ENCODE measurements around the gene HSPBP1.

HSPBP1 gene

DNA sequence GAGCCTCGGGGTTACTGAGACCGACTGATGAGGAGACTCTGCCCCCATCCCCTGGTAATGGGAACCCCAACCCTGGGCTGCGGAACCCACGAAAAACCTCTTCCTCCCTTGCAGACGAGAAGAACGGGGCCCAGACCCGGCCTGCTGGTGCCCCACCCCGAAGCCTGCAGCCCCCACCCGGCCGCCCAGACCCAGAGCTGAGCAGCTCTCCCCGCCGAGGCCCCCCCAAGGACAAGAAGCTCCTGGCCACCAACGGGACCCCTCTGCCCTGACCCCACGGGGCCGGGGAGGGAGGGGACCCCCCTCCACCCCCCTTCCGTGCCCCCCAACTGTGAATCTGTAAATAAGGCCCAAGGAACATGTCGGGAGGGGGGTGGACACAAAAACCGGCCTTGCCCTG is 31.9 kb upstream of the HSPBP1 start:
- H3K9me3 Mint-ChIP-seq, result no peaks in the 10 kb centered on the region
- no peaks in the 10 kb centered on the region for H3K36me3 Mint-ChIP-seq
- no peaks in the 10 kb centered on the region for H3K4me1 Mint-ChIP-seq
- no peak overlapping the region for H3K4me3 Mint-ChIP-seq
- H3K27me3 Mint-ChIP-seq, result peaks cover 3% of the 10 kb centered on the region
- DNase-seq, result no peak
- no peak overlapping the region for H3K27ac Mint-ChIP-seq
- CTCF ChIA-PET, result no interaction called here

DNA sequence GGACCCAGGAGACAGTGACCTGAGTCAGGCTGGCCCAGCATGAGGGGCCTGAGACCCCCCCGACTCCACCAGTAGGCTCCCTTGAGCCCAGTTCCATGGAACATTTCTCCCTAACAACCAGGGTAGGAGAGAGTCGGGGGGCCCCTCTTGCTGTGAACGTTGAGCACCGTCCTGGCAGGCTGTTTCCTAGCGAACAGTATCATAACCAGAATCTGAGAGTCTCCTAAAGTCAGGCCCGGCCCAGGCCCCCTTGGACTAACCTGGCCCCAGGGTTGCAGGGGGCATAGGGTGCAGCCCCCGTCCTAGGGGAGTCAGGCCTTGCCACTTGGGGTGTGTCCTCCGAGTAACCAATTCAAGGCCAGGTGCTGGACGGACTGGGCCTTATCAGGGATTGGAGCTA is 31.5 kb upstream of the HSPBP1 start:
- Mint-ChIP-seq H3K4me3 (no peak overlapping the region), H3K9me3 (no peaks in the 10 kb centered on the region), H3K4me1 (no peaks in the 10 kb centered on the region), H3K27ac (no peak overlapping the region), H3K36me3 (no peaks in the 10 kb centered on the region), H3K27me3 (no peaks in the 10 kb centered on the region)
- CTCF ChIA-PET, result no interaction called here
- DNase-seq, result no peak

DNA sequence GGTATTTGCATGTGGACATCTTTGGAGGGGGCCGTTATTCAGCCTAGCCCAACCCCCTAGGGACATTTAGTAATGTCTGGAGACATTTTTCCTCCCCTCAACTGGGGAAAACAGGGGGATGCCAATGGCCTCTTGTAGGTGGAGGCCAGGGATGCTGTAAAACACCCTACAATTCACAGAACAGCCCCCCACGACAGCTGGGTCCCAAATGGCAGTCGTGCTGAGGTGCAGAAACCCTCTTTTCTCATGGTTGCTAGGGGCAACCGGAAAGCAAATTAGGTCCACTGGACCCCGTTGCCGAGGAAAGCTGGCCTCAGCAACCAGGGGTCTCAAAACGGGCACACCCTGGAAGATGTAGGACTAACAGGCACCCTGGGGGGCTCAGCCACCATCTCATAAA is 30.6 kb upstream of the HSPBP1 start:
- no peak overlapping the region for H3K27ac Mint-ChIP-seq
- no peak for DNase-seq
- CTCF ChIA-PET, result interaction anchor here (0.7 kb wide), 1 partner anchor 10 kb away, joined by 3 read pairs; no protein-coding TSS in a partner anchor
- no peaks in the 10 kb centered on the region for H3K9me3 Mint-ChIP-seq
- H3K4me1 Mint-ChIP-seq, result peaks cover 6% of the 10 kb centered on the region
- no peak overlapping the region for H3K4me3 Mint-ChIP-seq
- no peaks in the 10 kb centered on the region for H3K36me3 Mint-ChIP-seq
- H3K27me3 Mint-ChIP-seq, result no peaks in the 10 kb centered on the region

DNA sequence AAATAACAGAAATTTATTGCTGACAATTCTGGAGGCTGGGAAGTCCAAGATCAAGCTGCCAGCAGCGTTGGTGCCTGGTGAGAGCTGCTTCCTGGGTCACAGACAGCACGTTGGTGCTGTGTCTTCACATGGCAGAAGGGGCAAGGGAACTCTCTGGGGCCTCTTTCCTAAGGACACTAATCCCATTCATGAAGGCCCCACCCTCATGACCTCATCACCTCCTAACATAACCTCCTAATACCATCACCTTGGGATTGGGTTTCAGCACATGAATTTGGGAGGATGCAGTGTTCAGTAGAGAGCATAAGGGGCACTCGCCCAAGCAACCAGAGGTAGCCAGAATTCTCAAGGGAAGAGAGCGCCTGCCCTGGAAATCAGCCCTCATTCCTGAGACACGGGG is 29.5 kb upstream of the HSPBP1 start:
- DNase-seq, result no peak
- peaks cover 8% of the 10 kb centered on the region for H3K4me1 Mint-ChIP-seq
- H3K36me3 Mint-ChIP-seq, result peaks cover 2% of the 10 kb centered on the region
- no peaks in the 10 kb centered on the region for H3K27me3 Mint-ChIP-seq
- H3K9me3 Mint-ChIP-seq, result no peaks in the 10 kb centered on the region
- no peak overlapping the region for H3K27ac Mint-ChIP-seq
- H3K4me3 Mint-ChIP-seq, result no peak overlapping the region
- CTCF ChIA-PET, result no interaction called here

DNA sequence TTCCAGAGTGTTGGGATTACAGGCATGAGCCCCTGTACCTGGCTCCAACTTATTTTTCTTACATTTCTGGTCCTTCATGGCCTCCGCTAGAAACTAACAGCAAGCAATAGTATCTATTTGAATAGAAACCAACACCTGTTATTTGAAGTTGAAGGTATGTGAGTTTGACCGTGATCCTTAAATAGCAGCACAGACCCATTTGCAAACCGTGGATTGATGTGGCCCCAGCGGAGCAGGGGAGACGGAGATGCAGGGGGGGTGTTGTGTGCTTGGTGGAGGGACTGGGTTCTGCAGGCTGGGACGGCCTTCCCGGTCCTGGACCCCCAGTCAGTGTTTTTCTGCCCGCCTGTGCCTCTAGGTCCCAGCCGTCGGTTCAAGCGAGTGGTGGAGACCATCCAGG is 28.4 kb upstream of the HSPBP1 start:
- peaks cover 8% of the 10 kb centered on the region for H3K4me1 Mint-ChIP-seq

DNA sequence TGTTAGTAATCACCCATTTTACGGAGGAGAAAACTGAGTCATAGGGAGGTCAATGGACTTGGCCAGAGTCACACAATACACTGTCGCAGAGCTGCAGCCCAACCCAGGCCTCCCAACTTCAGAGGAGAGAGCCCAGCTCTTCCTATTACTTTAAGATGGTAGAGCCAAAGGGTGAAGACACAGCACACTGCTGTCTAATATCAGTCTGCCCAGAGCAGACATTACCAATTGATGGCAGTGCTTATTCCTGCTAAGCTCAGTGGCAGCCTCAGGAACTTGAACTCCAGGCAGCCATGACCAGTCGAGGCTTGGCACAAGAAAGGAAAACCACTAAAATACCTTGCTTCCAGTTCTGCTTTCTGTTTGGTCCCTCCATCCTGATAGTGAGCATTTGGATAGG is 26.8 kb upstream of the HSPBP1 start:
- H3K4me1 Mint-ChIP-seq, result peaks cover 13% of the 10 kb centered on the region
- H3K27ac Mint-ChIP-seq, result no peak overlapping the region
- peaks cover 2% of the 10 kb centered on the region for H3K27me3 Mint-ChIP-seq
- DNase-seq, result no peak
- CTCF ChIA-PET, result no interaction called here
- H3K4me3 Mint-ChIP-seq, result no peak overlapping the region
- no peaks in the 10 kb centered on the region for H3K9me3 Mint-ChIP-seq
- peaks cover 2% of the 10 kb centered on the region for H3K36me3 Mint-ChIP-seq

More for the DNA sequence above, 28.4 kb upstream of the HSPBP1 start:
- CTCF ChIA-PET, result no interaction called here
- no peak overlapping the region for H3K27ac Mint-ChIP-seq
- peaks cover 2% of the 10 kb centered on the region for H3K36me3 Mint-ChIP-seq
- H3K27me3 Mint-ChIP-seq, result no peaks in the 10 kb centered on the region
- DNase-seq, result no peak
- no peak overlapping the region for H3K4me3 Mint-ChIP-seq
- H3K9me3 Mint-ChIP-seq, result no peaks in the 10 kb centered on the region

DNA sequence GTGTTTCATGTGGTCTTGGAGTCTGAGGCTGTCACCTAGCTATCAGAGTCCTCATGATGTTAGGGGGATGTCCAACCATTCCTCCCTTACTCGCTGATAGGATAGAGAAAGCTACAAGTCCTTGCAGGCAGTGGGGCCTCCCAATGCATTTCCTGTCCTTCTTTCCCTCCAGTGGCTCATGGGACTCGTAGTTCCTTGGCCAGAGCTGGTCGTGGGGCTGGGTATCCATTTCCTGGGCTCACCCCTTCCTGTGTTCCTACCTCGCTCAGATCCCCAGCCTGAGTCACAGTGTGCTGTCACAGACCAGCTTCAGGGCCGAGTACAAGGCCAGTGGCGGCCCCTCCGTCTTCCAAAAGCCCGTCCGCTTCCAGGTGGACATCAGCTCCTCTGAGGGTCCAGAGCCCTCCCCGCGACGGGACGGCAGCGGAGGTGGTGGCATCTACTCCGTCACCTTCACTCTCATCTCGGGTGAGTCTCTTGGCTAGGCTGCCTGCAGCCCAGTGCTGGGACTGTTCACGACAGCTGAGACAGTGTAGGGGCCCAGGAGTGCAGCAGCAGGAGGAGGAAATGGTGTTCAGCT is 26.2 kb upstream of the HSPBP1 start:
- no peak for DNase-seq
- Mint-ChIP-seq H3K27ac (no peak overlapping the region), H3K27me3 (peaks cover 7% of the 10 kb centered on the region), H3K36me3 (peaks cover 2% of the 10 kb centered on the region), H3K9me3 (no peaks in the 10 kb centered on the region), H3K4me3 (no peak overlapping the region), H3K4me1 (peaks cover 19% of the 10 kb centered on the region)
- CTCF ChIA-PET, result no interaction called here

DNA sequence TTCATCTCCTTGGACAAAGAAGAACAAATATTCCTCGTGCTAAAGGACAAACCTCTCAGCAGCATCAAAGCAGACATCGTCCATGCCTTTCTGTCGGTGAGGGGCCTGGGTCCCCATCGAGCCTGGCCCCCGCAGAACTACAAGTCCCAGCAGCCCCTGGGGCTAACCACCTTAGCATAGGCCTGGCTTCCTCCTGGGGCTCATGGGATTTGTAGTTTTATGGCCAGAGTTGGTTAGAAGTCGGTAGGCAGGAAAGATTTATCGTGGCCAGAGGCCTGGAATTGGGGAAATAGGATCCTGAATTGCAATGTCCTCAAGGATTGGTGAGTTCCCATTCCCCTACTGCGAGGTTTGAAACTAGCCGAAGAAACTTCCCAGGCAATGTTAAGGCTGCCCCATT is 25.6 kb upstream of the HSPBP1 start:
- no peak overlapping the region for H3K27ac Mint-ChIP-seq
- peaks cover 2% of the 10 kb centered on the region for H3K36me3 Mint-ChIP-seq
- H3K4me3 Mint-ChIP-seq, result no peak overlapping the region
- peaks cover 19% of the 10 kb centered on the region for H3K4me1 Mint-ChIP-seq
- CTCF ChIA-PET, result no interaction called here
- peak; percentile 71 for DNase-seq
- H3K27me3 Mint-ChIP-seq, result peaks cover 11% of the 10 kb centered on the region
- H3K9me3 Mint-ChIP-seq, result no peaks in the 10 kb centered on the region

DNA sequence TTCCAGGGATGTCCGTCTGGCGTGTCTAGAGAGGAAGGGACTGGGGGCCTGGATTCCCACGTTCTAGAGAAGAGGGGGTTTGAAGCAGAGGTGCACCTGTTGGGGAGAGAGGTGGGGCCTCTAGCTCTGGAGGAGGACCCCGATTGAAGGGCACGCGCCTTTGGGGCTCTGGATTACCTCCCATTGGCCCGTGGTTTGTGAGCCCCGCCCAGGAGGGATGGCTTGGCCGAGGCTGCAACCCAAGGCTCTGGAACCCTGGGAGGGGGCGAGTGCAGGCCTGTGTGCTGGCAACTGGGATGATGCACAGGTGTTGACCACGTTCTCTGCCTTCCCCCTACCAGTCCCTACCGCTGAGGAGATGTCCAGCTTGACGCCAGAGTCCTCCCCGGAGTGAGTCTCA is 25.1 kb upstream of the HSPBP1 start:
- Mint-ChIP-seq H3K9me3 (no peaks in the 10 kb centered on the region), H3K27ac (no peak overlapping the region), H3K4me1 (peaks cover 19% of the 10 kb centered on the region), H3K27me3 (peaks cover 15% of the 10 kb centered on the region), H3K36me3 (peaks cover 2% of the 10 kb centered on the region), H3K4me3 (no peak overlapping the region)
- no peak for DNase-seq
- CTCF ChIA-PET, result no interaction called here

DNA sequence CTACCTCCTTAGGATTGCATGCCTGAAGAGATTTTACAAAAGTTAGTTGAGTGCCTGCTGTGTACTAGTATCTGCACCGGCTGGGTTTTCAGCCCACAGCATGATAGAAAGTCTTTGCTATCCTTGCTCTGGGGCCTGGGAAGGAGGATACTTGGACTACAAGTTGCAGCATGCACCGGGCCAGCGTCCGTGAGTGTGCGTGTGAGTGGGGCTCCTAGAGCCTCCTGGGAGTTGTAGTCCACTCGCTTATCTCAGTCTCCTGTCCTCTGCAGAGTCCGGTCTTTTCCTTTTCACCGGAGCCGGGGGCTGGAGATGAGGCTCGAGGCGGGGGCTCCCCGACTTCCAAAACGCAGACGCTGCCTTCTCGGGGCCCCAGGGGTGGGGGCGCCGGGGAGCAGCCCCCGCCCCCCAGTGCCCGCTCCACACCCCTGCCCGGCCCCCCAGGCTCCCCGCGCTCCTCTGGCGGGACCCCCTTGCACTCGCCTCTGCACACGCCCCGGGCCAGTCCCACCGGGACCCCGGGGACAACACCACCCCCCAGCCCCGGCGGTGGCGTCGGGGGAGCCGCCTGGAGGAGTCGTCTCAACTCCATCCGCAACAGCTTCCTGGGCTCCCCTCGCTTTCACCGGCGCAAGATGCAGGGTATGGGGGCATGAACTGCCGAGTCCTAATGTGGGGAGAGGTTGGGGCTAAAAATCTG is 24.5 kb upstream of the HSPBP1 start:
- Mint-ChIP-seq H3K36me3 (peaks cover 2% of the 10 kb centered on the region), H3K9me3 (no peaks in the 10 kb centered on the region), H3K27me3 (peaks cover 20% of the 10 kb centered on the region), H3K27ac (no peak overlapping the region), H3K4me3 (no peak overlapping the region), H3K4me1 (peaks cover 19% of the 10 kb centered on the region)
- DNase-seq, result peak; percentile 53
- CTCF ChIA-PET, result no interaction called here

DNA sequence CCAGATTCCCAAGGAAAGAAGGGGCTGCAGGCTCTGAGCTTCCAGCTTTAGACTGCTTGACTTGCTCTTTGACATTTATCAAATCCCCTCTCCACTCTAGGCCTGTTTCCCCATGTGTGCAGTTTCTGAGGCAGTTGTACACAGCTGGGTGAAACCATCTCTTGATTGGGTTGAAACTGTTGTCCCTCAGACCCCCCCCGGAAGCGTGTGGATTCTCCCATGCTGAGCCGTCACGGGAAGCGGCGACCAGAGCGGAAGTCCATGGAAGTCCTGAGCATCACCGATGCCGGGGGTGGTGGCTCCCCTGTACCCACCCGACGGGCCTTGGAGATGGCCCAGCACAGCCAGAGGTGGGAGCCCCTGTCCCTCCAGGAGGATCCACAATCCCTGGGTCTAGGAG is 23.6 kb upstream of the HSPBP1 start:
- CTCF ChIA-PET, result interaction anchor here (0.7 to 3.3 kb wide), 5 partner anchors 11 to 130 kb away, joined by 3 to 26 read pairs (median 3); partner anchors contain the start of gene TMEM238
- H3K27me3 Mint-ChIP-seq, result peaks cover 25% of the 10 kb centered on the region
- H3K27ac Mint-ChIP-seq, result no peak overlapping the region
- H3K4me3 Mint-ChIP-seq, result no peak overlapping the region
- peaks cover 2% of the 10 kb centered on the region for H3K36me3 Mint-ChIP-seq
- H3K9me3 Mint-ChIP-seq, result no peaks in the 10 kb centered on the region
- DNase-seq, result no peak
- peaks cover 19% of the 10 kb centered on the region for H3K4me1 Mint-ChIP-seq

DNA sequence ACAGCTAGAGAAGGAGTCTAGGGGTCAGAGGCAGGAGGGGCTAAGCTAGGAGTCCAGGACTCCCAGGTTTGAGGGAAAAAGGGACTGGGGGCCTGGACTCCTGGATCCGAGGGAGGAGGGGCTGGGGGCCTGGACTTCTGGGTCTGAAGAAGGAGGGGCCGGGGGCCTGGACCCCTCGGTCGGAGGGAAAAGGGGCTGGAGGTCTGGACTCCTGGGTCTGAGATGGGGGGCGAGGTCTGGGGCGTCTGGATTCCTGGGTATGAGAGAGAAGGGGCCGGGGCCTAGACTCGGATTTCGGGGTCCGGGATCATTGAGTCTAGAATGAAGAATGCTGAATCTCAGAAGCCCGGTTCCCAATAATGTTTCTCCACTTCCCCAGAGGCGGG is 22.4 kb upstream of the HSPBP1 start:
- H3K36me3 Mint-ChIP-seq, result peaks cover 2% of the 10 kb centered on the region
- no peak for DNase-seq
- peaks cover 19% of the 10 kb centered on the region for H3K4me1 Mint-ChIP-seq
- CTCF ChIA-PET, result interaction anchor here (0.6 to 3.3 kb wide), 20 partner anchors 10 to 202 kb away, joined by 3 to 26 read pairs (median 4); partner anchors contain the start of genes KMT5C and TMEM238
- peak overlapping the region; percentile 82 for H3K4me3 Mint-ChIP-seq
- H3K27ac Mint-ChIP-seq, result peak overlapping the region; percentile 87
- no peaks in the 10 kb centered on the region for H3K9me3 Mint-ChIP-seq
- peaks cover 27% of the 10 kb centered on the region for H3K27me3 Mint-ChIP-seq

DNA sequence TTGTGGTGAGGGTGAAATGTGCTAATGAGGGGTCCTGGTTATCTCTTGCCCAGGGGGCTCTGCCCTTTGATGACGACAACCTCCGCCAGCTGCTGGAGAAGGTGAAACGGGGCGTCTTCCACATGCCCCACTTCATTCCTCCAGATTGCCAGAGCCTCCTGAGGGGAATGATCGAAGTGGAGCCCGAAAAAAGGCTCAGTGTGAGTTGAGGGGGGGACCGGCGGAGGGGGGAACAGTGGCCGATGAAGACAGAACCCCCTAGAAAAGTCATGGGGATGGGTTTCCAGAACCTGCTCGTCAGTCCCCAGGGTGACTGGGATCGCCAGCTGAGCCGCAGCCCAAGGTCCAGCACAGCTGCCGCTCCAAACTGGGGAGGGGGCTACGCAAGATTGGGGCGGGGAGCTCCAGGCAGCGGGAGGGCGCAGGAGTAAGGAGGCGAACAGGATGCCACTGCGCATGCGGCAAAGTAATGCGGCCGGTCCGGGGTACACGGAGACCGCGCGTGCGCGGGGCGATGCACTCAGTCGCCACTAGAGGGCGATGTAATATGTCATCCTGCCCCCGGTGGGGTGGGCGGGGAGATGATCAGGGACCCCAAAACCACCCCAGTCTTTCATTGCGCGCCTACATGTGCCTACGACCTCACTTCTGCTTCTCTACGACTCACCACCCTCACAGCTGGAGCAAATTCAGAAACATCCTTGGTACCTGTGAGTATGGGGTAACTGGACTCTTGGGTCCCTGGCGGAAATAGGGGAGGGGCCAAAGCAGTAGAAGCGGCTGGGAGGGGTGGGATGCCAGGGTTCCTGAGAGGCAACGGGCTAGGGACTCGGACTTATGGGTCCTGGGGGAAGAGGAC is 21.8 kb upstream of the HSPBP1 start:
- Mint-ChIP-seq H3K4me3 (peak overlapping the region; percentile 82), H3K4me1 (peaks cover 19% of the 10 kb centered on the region), H3K27me3 (peaks cover 27% of the 10 kb centered on the region), H3K9me3 (no peaks in the 10 kb centered on the region), H3K27ac (peak overlapping the region; percentile 87), H3K36me3 (peaks cover 2% of the 10 kb centered on the region)
- CTCF ChIA-PET, result interaction anchor here (0.6 to 3.3 kb wide), 26 partner anchors 10 to 203 kb away, joined by 3 to 26 read pairs (median 4); partner anchors contain the start of genes HSPBP1, KMT5C and TMEM238
- DNase-seq, result peak; percentile 97

DNA sequence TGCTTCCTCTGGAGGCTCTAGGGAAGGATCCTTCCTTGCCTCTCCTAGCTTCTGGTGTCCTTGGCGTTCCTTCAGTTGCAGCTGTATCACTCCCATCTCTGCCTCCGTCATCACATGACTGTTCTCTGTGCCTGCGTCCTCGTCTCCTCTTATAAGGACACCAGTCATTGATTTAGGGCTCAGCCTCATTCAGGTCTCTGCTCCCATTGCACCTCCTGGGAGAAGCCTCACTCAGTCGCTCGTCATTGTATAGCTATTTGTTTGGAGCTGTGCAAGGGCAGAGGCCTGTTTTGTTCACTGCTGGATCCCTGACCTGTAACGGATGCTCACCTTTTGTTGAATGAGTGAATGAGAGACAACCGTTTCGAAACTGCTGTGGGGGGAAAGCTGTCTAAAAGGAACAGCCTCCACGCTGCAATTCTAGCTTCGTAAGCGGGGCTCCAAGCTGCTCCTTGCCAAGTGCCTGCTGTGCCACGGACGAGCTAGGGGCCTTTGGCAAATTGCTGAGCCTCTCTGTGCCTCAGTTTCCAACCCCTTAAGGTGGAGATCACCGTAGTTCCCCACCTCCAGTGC is 21.1 kb upstream of the HSPBP1 start:
- peaks cover 27% of the 10 kb centered on the region for H3K27me3 Mint-ChIP-seq
- peaks cover 2% of the 10 kb centered on the region for H3K36me3 Mint-ChIP-seq
- no peak overlapping the region for H3K27ac Mint-ChIP-seq
- peaks cover 17% of the 10 kb centered on the region for H3K4me1 Mint-ChIP-seq
- CTCF ChIA-PET, result interaction anchor here (0.6 to 3.3 kb wide), 20 partner anchors 9 to 203 kb away, joined by 3 to 26 read pairs (median 4); partner anchors contain the start of genes HSPBP1, KMT5C and TMEM238
- no peaks in the 10 kb centered on the region for H3K9me3 Mint-ChIP-seq
- H3K4me3 Mint-ChIP-seq, result peak overlapping the region; percentile 82
- DNase-seq, result no peak
